Cardiac fibroblast (primary cell): Measurements from ENCODE around the gene TCF12.
"Not testable (repeated sequence)": the region's sequence is repeated elsewhere in the genome, so short reads cannot be mapped to it uniquely, and the experiment has no call there.

Experiments used
- DNase-seq, 2 donors: peaks; one replicate each; pipeline versions ENCODE4 v3.0.0 to v3.0.0-alpha.2; 2010; ENCODE audit warnings: low read depth in 2 of 2
- H3K4me3 ChIP-seq, 2 donors: replicated peaks in 1 of 2; 1 replicate in 1 of 2; 2 replicates in 1 of 2; pipeline ENCODE4 v1.5.1; 2011; ENCODE audit warnings: low read depth in 2 of 2, low read length in 2 of 2, mild to moderate bottlenecking in 2 of 2, moderate library complexity in 1 of 2
- CTCF ChIP-seq: IDR thresholded peaks from one replicate; pipeline ENCODE4 v1.5.1; 2011; ENCODE audit warnings: low read depth, mild to moderate bottlenecking, low read length, inconsistent platforms

The TCF12 gene

GRCh38 chr15:57156210-57156884 is 237.9 kb downstream of the TCF12 start:
- no peak for TF ChIP-seq CTCF
- DNase-seq, result peak in 1 of 2 donors; percentile 55
- H3K4me3 ChIP-seq, result no peak overlapping the region

GRCh38 chr15:57158589-57158988 is 240.1 kb downstream of the TCF12 start:
- no peak for TF ChIP-seq CTCF
- DNase-seq, result peak; percentile 49 to 59
- H3K4me3 ChIP-seq, result no peak overlapping the region

GRCh38 chr15:57158997-57159668 is 240.7 kb downstream of the TCF12 start:
- no peak overlapping the region for H3K4me3 ChIP-seq
- no peak for DNase-seq
- no peak for TF ChIP-seq CTCF

- TF ChIP-seq CTCF, result no peak
Observed at GRCh38 chr15:57159767-57160166, 241.3 kb downstream of the TCF12 start.

GRCh38 chr15:57160823-57161560 is 242.5 kb downstream of the TCF12 start:
- no peak overlapping the region for H3K4me3 ChIP-seq
- DNase-seq, result peak in 1 of 2 donors; percentile 71
- no peak for TF ChIP-seq CTCF

More at GRCh38 chr15:57159767-57160166, 241.3 kb downstream of the TCF12 start:
- no peak for DNase-seq
- H3K4me3 ChIP-seq, result no peak overlapping the region

GRCh38 chr15:57164251-57164650 is 245.8 kb downstream of the TCF12 start:
- H3K4me3 ChIP-seq, DNase-seq: not testable (repeated sequence)

- no peak for TF ChIP-seq CTCF
- peak; percentile 58 to 66 for DNase-seq
- no peak overlapping the region for H3K4me3 ChIP-seq
Observed at GRCh38 chr15:57165992-57166391, 247.5 kb downstream of the TCF12 start.
